VCaP (cell line): ENCODE results near the gene NLRX1.
"Not testable (repeated sequence)": the region's sequence is repeated elsewhere in the genome, so short reads cannot be mapped to it uniquely, and the experiment has no call there.

Source experiments
- H3K27ac ChIP-seq: fragments of 450-650 bp; 2 replicates; pipeline ENCODE4 v1.5.1; 2017
- CTCF ChIP-seq: fragments of 450-650 bp; conservative IDR thresholded peaks from 2 replicates; pipeline ENCODE4 v1.5.1; 2017; ENCODE audit warnings: mild to moderate bottlenecking, moderate library complexity

The NLRX1 gene

GRCh38 chr11:119126675-119127268 is 41.8 kb upstream of the NLRX1 start:
- no peak overlapping the region for H3K27ac ChIP-seq
- TF ChIP-seq CTCF, result no peak

GRCh38 chr11:119130662-119131061 is 37.9 kb upstream of the NLRX1 start:
- TF ChIP-seq CTCF, result no peak
- no peak overlapping the region for H3K27ac ChIP-seq

- H3K27ac ChIP-seq, result no peak overlapping the region
These were observed 34.0 kb upstream of the NLRX1 start for GRCh38 chr11:119134389-119134978.

GRCh38 chr11:119139276-119139675 is 29.2 kb upstream of the NLRX1 start:
- not testable (repeated sequence) for H3K27ac ChIP-seq

More at GRCh38 chr11:119134389-119134978, 34.0 kb upstream of the NLRX1 start:
- TF ChIP-seq CTCF, result peak; percentile 77

- H3K27ac ChIP-seq, result no peak overlapping the region
- peak; percentile 79 for TF ChIP-seq CTCF
These were observed 23.6 kb upstream of the NLRX1 start for GRCh38 chr11:119144825-119145486.

GRCh38 chr11:119145551-119145950 is 23.0 kb upstream of the NLRX1 start:
- H3K27ac ChIP-seq, result no peak overlapping the region
- no peak for TF ChIP-seq CTCF

GRCh38 chr11:119147604-119148333 is 20.8 kb upstream of the NLRX1 start:
- no peak overlapping the region for H3K27ac ChIP-seq
- no peak for TF ChIP-seq CTCF

- H3K27ac ChIP-seq, result peak overlapping the region; percentile 47; the same call in 1 of the 2 replicates
- no peak for TF ChIP-seq CTCF
These were observed 19.9 kb upstream of the NLRX1 start for GRCh38 chr11:119148720-119149017.
